Motor neuron (in vitro differentiated cells): ENCODE data around the gene PHLDB2. TPM values are rescaled to one million over a fixed set of nuclear protein-coding genes. Genes with fewer than 3 reads are reported as not detected.

Experiments
- ATAC-seq, 8 experiments: fragments of 200-7000 bp; cut with Tn5 transposase; replicated peaks in 6 of 8; 2 replicates each; pipeline ENCODE4 v1.8.0; 2021; ENCODE audit warnings: mild to moderate bottlenecking in 8 of 8, moderate library complexity in 8 of 8
- H3K27ac ChIP-seq, 2 donors: fragments of 250-450 bp; sonication (Bioruptor Pico); 2 replicates each; pipeline ENCODE4 v1.9.0; 2021; ENCODE audit warnings: antibody characterized with exemption in 2 of 2, mild to moderate bottlenecking in 2 of 2, moderate library complexity in 1 of 2
- H3K4me1 ChIP-seq, 2 donors: fragments of 250-450 bp; sonication (Bioruptor Pico); replicated peaks in 1 of 2; 2 replicates each; pipeline ENCODE4 v1.6.1; 2021; ENCODE audit warnings: antibody characterized with exemption in 2 of 2, mild to moderate bottlenecking in 2 of 2, moderate library complexity in 1 of 2
- H3K4me3 ChIP-seq, 5 donors: fragments of 250-450 bp; sonication (Bioruptor Pico); 2 replicates each; pipeline ENCODE4 v1.9.0; 2021; ENCODE audit warnings: antibody characterized with exemption in 5 of 5, mild to moderate bottlenecking in 5 of 5, moderate library complexity in 4 of 5
- WGBS, 10 experiments: fragments of 450-650 bp; shearing (Covaris generic); methylation state at CpG; one replicate each; pipeline ENCODE4 v1.0.0; 2022; 5-methylcytosine and 5-hydroxymethylcytosine counted together
- in situ Hi-C, 9 experiments: fragments of 400-800 bp; cut with MboI; loops; one replicate each; pipeline ENCODE4 v1.15.0; 2021; ENCODE audit warnings: low sequenced_read_pairs in 9 of 9, low pct_unique_long_range_greater_than_20kb in 2 of 9; ENCODE audit not compliant: unreplicated experiment in 9 of 9
- total RNA-seq, 8 experiments: library from RNA; unstranded; fragments of 300-600 nt; gene quantifications; 2 replicates each; pipeline versions ENCODE4 v1.2.3 to v1.2.4, GENCODE V29; 2022

Gene PHLDB2
- total RNA-seq, 8 experiments from 2014 or later, result 2.1 to 37.1 (median 4.3) TPM

DNA sequence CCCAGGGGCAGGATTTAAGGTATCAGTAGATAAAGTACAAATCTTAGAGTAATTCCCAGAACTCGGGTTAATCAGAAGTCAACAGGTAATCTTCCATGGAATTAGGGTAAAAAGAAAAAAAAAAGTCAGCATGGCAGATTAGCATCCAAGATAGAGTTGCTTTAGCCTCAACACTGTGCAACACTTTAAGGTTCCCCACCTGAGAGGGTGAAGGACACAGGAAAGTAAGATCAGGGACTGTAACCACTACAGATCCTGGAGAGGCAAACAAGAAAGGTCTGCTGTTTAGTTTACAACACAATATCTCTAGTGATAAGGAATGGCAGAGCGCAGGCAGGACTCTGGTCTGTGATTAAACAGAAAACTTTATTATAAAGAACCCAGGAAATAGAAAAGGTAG is 4.1 kb upstream of the PHLDB2 start:
- Histone ChIP-seq H3K27ac (no peak overlapping the region), H3K4me3 (no peak overlapping the region), H3K4me1 (no peaks in the 10 kb centered on the region)
- ATAC-seq, result no peak
- WGBS, 10 experiments, result 44 to 100% (median 83%) methylated on average over 1 to 2 of the region's 2 CpGs; no CpG with 5 or more reads in 2 of the 10 experiments
- in situ Hi-C loops, result loop anchor here in 3 of 9 experiments (25.0 kb wide), 2 partner anchors 143 to 268 kb away; partner anchors contain the start of gene ZBED2 (in 1 of the 3)

GRCh38 chr3:111856501-111856900 is 2.6 kb upstream of the PHLDB2 start:
- WGBS, 10 experiments, result 66 to 100% (median 91%) methylated on average over 1 to 3 of the region's 3 CpGs; no CpG with 5 or more reads in 2 of the 10 experiments
- Histone ChIP-seq H3K4me1 (peaks cover 0 to 3% of the 10 kb centered on the region in 2 donors), H3K4me3 (no peak overlapping the region), H3K27ac (no peak overlapping the region)
- ATAC-seq, result no peak
- in situ Hi-C loops, result loop anchor here in 3 of 9 experiments (25.0 kb wide), 2 partner anchors 144 to 269 kb away; partner anchors contain the start of gene ZBED2 (in 1 of the 3)

DNA sequence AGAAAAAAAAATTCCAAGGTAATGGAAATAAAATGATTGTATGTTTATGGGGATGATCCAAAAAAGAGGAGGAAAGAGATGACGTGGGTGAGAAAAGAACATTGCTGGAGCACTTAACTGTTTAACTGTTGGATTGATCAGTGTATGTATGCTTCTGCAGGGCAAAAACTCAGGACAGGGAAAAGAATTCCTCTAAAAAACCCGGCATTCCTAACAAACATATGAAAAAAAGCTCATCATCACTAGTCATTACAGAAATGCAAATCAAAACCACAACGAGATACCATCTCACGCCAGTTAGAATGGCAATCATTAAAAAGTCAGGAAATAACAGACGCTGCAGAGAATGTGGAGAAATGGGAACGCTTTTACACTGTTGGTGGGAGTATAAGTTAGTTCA is 1.6 kb upstream of the PHLDB2 start:
- no peak overlapping the region for H3K4me3 ChIP-seq
- 31 to 92% (median 74%) methylated on average over 2 to 6 of the region's 6 CpGs for WGBS, 10 experiments
- H3K4me1 ChIP-seq, result peaks cover 0 to 7% of the 10 kb centered on the region in 2 donors
- in situ Hi-C loops, result loop anchor here in 3 of 9 experiments (25.0 kb wide), 2 partner anchors 145 to 270 kb away; partner anchors contain the start of gene ZBED2 (in 1 of the 3)
- ATAC-seq, result no peak
- H3K27ac ChIP-seq, result no peak overlapping the region

DNA sequence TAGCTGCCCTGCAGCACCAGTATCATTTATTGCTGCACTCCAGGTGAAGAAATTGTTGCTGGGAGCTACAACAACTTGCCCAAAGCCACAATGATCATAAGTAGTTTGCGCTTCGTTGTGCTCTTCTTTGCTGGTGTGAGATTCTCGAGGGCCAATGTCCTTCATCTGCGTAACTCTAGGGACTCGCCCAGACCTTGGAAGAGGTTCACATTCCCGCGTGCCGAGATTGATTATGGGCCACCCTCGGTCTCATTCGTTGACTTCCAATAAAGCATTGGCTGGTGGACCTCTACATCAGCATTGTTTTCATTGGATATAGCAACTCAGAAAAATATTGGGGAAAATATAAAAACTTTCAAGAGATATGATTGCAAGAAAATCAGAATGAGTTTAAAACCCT is 423 bp upstream of the PHLDB2 start:
- Histone ChIP-seq H3K4me3 (peak overlapping the region in 4 of 5 donors; percentile 55 to 90 (median 76)), H3K27ac (no peak overlapping the region), H3K4me1 (peaks cover 0 to 14% of the 10 kb centered on the region in 2 donors)
- in situ Hi-C loops, result loop anchor here in 3 of 9 experiments (25.0 kb wide), 2 partner anchors 146 to 271 kb away; partner anchors contain the start of gene ZBED2 (in 1 of the 3)
- no peak for ATAC-seq
- 24 to 83% (median 40%) methylated on average over 1 to 10 of the region's 10 CpGs; no CpG with 5 or more reads in 1 of the 10 experiments for WGBS, 10 experiments

GRCh38 chr3:111859974-111860859 is 1.2 kb downstream of the PHLDB2 start:
- in situ Hi-C loops, result loop anchor here in 3 of 9 experiments (10.0 to 25.0 kb wide), 3 partner anchors 145 to 273 kb away; partner anchors contain the start of gene ZBED2 (in 1 of the 3)
- ATAC-seq, result peak; percentile 54 to 84 (median 63)
- 0 to 7% (median 1%) methylated on average over 1 to 16 of the region's 35 CpGs; no CpG with 5 or more reads in 2 of the 10 experiments for WGBS, 10 experiments
- H3K4me1 ChIP-seq, result peaks cover 0 to 16% of the 10 kb centered on the region in 2 donors
- peak overlapping the region; percentile 55 to 90 (median 77) for H3K4me3 ChIP-seq
- peak overlapping the region in 1 of 2 donors; percentile 31 for H3K27ac ChIP-seq

- Histone ChIP-seq H3K4me1 (peaks cover 0 to 16% of the 10 kb centered on the region in 2 donors), H3K4me3 (peak overlapping the region in 2 of 5 donors; percentile 74 to 77), H3K27ac (no peak overlapping the region)
- no peak for ATAC-seq
- WGBS, 10 experiments, result 10 to 90% (median 32%) methylated on average over 3 to 7 of the region's 7 CpGs; no CpG with 5 or more reads in 1 of the 10 experiments
- in situ Hi-C loops, result loop anchor here in 3 of 9 experiments (10.0 to 25.0 kb wide), 3 partner anchors 147 to 274 kb away; partner anchors contain the start of gene ZBED2 (in 1 of the 3)
These were observed 2.3 kb downstream of the PHLDB2 start for GRCh38 chr3:111861391-111861790.

DNA sequence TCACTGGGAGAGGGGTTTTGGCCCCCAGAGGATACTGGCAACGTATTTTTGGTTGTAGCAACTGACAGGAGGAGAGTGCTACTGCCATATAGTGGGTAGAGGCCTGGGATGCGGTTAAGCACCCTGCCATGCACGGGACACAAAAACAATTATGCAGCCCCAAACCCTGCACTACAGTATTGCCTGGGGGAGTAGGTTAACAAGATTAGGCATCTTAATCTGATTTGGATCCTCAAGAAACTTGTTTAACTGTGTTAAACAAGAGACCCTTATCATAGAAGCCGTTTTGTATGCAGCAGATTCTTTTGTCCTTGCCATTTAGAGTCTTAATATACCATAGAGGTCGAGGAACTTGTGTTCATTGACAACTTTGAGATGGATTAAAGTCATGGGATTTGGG is 3.4 kb downstream of the PHLDB2 start:
- no peak for ATAC-seq
- Histone ChIP-seq H3K4me1 (peaks cover 0 to 16% of the 10 kb centered on the region in 2 donors), H3K4me3 (no peak overlapping the region), H3K27ac (no peak overlapping the region)
- 35 to 100% (median 71%) methylated on average over 1 to 5 of the region's 5 CpGs; no CpG with 5 or more reads in 2 of the 10 experiments for WGBS, 10 experiments
- in situ Hi-C loops, result loop anchor here in 3 of 9 experiments (10.0 to 25.0 kb wide), 3 partner anchors 148 to 275 kb away; partner anchors contain the start of gene ZBED2 (in 1 of the 3)

DNA sequence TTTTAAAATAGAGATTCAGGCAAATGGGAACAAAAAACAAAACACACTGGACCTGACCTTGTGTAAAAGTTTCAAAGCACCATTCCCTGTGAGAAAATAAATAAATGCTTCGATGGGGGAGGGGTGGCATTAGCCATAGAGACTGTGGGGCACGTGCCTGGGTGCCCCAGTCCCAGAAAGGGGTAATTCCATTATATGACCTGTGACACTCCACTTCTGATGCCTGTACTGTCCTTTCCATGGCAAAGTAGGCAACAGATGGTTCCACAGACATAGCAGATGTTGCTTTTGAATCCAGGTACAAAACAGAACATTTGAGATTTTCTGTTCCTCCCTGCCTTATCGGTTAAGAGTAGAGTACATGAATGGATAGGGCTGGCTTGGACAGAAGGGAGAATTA is 3.9 kb downstream of the PHLDB2 start:
- peaks cover 0 to 16% of the 10 kb centered on the region in 2 donors for H3K4me1 ChIP-seq
- no peak overlapping the region for H3K27ac ChIP-seq
- in situ Hi-C loops, result loop anchor here in 3 of 9 experiments (10.0 to 25.0 kb wide), 3 partner anchors 148 to 276 kb away; partner anchors contain the start of gene ZBED2 (in 1 of the 3)
- 21 to 96% (median 57%) methylated on average over 1 to 3 of the region's 3 CpGs; no CpG with 5 or more reads in 1 of the 10 experiments for WGBS, 10 experiments
- H3K4me3 ChIP-seq, result no peak overlapping the region
- ATAC-seq, result no peak

DNA sequence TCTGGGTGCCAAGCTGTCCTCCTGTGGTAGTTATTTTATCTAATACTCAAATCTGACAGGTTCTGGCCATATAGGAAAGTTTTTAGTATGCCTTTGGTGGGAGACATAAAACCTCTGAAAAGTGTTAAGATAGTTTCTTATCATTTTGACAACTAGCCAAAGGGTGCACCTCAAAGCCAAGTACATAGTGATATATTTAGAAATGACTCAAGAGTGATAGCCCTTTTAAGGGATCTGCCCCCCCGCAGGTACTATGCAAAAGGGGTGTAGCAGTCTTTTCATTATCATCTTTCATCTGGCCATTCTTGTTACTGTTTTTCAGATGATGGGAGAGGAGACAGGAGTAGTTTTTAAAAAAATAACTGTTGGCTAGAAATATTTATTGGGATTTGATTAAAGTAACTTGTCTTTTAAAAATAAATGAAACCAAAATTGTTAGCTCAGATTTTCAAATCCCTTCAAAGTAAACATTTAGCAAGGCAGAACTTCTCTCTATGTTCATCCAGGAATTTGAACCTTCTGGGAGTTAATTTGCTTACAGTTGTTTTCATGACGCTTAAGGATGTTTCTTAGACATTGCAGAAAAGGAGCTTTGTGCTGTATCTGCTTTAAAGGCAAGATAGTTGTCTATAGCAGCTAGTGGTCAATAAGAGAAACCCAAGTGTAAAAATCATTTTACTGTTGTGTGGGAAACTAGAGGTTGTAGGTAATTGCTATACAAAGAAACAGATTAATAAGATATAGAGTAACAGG is 5.1 kb downstream of the PHLDB2 start:
- H3K4me1 ChIP-seq, result peaks cover 0 to 22% of the 10 kb centered on the region in 2 donors
- in situ Hi-C loops, result loop anchor here in 3 of 9 experiments (10.0 to 25.0 kb wide), 3 partner anchors 149 to 277 kb away; partner anchors contain the start of gene ZBED2 (in 1 of the 3)
- no peak for ATAC-seq
- no peak overlapping the region for H3K27ac ChIP-seq
- H3K4me3 ChIP-seq, result no peak overlapping the region
- 21 to 90% (median 68%) methylated on average over 1 to 2 of the region's 2 CpGs; no CpG with 5 or more reads in 1 of the 10 experiments for WGBS, 10 experiments

- peak in 2 of 8 experiments; percentile 27 to 28 for ATAC-seq
- H3K27ac ChIP-seq, result no peak overlapping the region
- WGBS, 10 experiments, result 21 to 95% (median 73%) methylated on average over 3 to 5 of the region's 6 CpGs
- H3K4me3 ChIP-seq, result no peak overlapping the region
- in situ Hi-C loops, result loop anchor here in 3 of 9 experiments (10.0 to 25.0 kb wide), 3 partner anchors 150 to 278 kb away; partner anchors contain the start of gene ZBED2 (in 1 of the 3)
- peaks cover 0 to 29% of the 10 kb centered on the region in 2 donors for H3K4me1 ChIP-seq
These were observed 6.0 kb downstream of the PHLDB2 start for GRCh38 chr3:111864821-111865656.

DNA sequence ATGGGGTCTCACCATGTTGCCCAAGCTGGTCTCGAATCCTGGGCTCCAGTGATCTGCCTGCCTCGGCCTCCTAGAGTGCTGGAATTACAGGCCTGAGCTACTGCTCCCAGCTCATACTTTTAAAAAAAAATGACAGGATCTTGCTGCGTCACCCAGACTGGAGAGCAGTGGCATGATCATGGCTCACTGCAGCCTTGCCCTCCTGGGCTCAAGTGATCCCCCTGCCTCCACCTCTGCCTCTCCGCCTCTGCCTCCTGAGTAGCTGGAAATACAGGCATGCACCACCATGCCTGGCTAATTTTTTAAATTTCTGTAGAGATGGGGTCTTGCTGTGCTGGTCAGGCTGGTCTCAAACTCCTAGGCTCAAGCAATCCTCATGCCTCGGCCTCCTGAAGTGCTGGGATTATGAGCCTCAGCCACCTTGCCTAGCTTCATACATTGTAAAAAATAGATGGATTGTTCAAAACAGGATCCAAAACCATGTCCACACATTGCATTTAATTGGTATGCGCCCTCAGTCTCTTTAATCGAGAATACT is 8.9 kb downstream of the PHLDB2 start:
- no peak for ATAC-seq
- Histone ChIP-seq H3K27ac (no peak overlapping the region), H3K4me3 (no peak overlapping the region), H3K4me1 (peaks cover 0 to 26% of the 10 kb centered on the region in 2 donors)
- in situ Hi-C loops, result loop anchor here in 3 of 9 experiments (10.0 to 25.0 kb wide), 3 partner anchors 153 to 281 kb away; partner anchors contain the start of gene ZBED2 (in 1 of the 3)
- 72 to 100% (median 89%) methylated on average over 2 to 6 of the region's 7 CpGs; no CpG with 5 or more reads in 1 of the 10 experiments for WGBS, 10 experiments
